H1 (cell line): ENCODE measurements around the gene CMIP. TPM values are rescaled to one million over a fixed set of nuclear protein-coding genes. Genes with fewer than 3 reads are reported as not detected.

Experiments
- BCL11A ChIP-seq, 2 experiments: IDR thresholded peaks; one replicate each; pipeline ENCODE4 v1.6.1; 2011; ENCODE audit warnings: low read depth in 2 of 2, low read length in 2 of 2, mild to moderate bottlenecking in 2 of 2
- BRCA1 ChIP-seq: IDR thresholded peaks from 2 replicates; pipeline ENCODE4 v1.6.1; 2012; ENCODE audit warnings: low read depth, low read length, improper control_type of control experiment
- CBX5 ChIP-seq: fragments of 300-800, 300-1000 bp; sonication (generic); IDR thresholded peaks from 2 replicates; pipeline ENCODE4 v1.7.1; 2016; ENCODE audit warnings: antibody characterized with exemption, low read length, low read depth
- CBX8 ChIP-seq: fragments of 300-800, 300-1000 bp; sonication (generic); IDR thresholded peaks from 2 replicates; pipeline ENCODE4 v1.7.1; 2016; ENCODE audit warnings: low read depth, low read length, borderline replicate concordance
- KDM5A ChIP-seq: fragments of 200-600 bp; IDR thresholded peaks from 2 replicates; pipeline ENCODE4 v1.7.1; 2012; ENCODE audit warnings: mild to moderate bottlenecking, low read length, inconsistent platforms, mixed read lengths
- NANOG ChIP-seq: IDR thresholded peaks from 2 replicates; pipeline ENCODE4 v1.6.1; 2011; ENCODE audit warnings: low read length, low read depth, mild to moderate bottlenecking, inconsistent platforms; ENCODE audit not compliant: insufficient read depth, poor library complexity, severe bottlenecking
- RNF2 ChIP-seq: fragments of 200-900, 300-1000 bp; sonication (generic); IDR thresholded peaks from 2 replicates; pipeline ENCODE4 v1.7.1; 2016; ENCODE audit warnings: borderline replicate concordance, low read depth, mild to moderate bottlenecking, antibody characterized with exemption, low read length; ENCODE audit not compliant: poor library complexity, severe bottlenecking; ENCODE audit errors: missing control alignments
- SAP30 ChIP-seq: fragments of 300-600 bp; sonication (generic); IDR thresholded peaks from 2 replicates; pipeline ENCODE4 v1.7.1; 2012; ENCODE audit warnings: low read length, moderate library complexity, mild to moderate bottlenecking, inconsistent platforms; ENCODE audit not compliant: insufficient read depth, insufficient replicate concordance
- SUZ12 ChIP-seq: fragments of 200-600 bp; sonication (generic); IDR thresholded peaks from 2 replicates; pipeline ENCODE4 v1.6.1; 2012; ENCODE audit warnings: mild to moderate bottlenecking, inconsistent platforms, low read length, moderate library complexity, mixed read lengths
- polyA plus RNA-seq, 7 experiments: library from polyadenylated mRNA; depleted of rRNA in 3 of 7; stranded (reverse) in 5 of 7; unstranded in 2 of 7; fragments of >200 nt in 5 of 7; fragments of 200-250 nt in 2 of 7; gene quantifications; 1 replicate in 5 of 7; 2 replicates in 1 of 7; 4 replicates in 1 of 7; pipeline versions ENCODE4 v1.2.1 to v1.2.3, GENCODE V29; 2011 to 2013; ENCODE audit warnings: missing spikeins in 2 of 7, mixed read lengths in 2 of 7
- total RNA-seq: library from RNA; stranded (reverse); fragmentation: NEBNext Ultra II Directional; extraction: Animal tissue kit (Norgen Biotek cat#: 25700); gene quantifications from 2 replicates; pipeline ENCODE4 v1.2.1, GENCODE V29; 2021
- TF ChIP-seq, protein P1 (sequence below): fragments of 300-600 bp; sonication (generic); IDR thresholded peaks from 2 replicates; pipeline ENCODE4 v1.7.1; 2012; ENCODE audit warnings: low read length, moderate library complexity, mild to moderate bottlenecking, inconsistent platforms; ENCODE audit not compliant: insufficient replicate concordance

The CMIP gene
- total and polyA plus RNA-seq, 2 of the 8 experiments (the other 6 are each of a cell fraction or from before 2014, with no cell fraction given): 7.9 to 53.2 TPM

DNA sequence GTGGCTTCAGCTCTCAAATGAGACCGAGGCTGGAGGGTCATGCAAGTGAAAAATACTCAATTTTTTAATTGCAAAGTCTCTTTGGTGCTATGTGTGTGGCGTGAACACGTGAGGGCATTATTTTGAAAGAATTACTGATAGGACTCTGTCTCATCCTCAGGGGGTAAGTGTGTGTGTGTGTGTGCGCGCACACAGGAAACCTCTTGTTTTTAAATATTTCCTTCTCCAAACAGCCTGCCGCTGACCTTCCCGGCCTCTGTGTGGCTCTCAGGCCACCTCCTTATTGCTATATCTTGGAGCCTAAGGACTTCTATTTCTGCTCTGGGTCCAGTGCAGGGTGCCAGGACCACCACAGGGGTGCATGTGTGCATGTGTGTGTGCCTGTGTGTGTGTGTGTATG, 99.7 kb downstream of the CMIP start (continued):
- TF ChIP-seq, protein P1, sequence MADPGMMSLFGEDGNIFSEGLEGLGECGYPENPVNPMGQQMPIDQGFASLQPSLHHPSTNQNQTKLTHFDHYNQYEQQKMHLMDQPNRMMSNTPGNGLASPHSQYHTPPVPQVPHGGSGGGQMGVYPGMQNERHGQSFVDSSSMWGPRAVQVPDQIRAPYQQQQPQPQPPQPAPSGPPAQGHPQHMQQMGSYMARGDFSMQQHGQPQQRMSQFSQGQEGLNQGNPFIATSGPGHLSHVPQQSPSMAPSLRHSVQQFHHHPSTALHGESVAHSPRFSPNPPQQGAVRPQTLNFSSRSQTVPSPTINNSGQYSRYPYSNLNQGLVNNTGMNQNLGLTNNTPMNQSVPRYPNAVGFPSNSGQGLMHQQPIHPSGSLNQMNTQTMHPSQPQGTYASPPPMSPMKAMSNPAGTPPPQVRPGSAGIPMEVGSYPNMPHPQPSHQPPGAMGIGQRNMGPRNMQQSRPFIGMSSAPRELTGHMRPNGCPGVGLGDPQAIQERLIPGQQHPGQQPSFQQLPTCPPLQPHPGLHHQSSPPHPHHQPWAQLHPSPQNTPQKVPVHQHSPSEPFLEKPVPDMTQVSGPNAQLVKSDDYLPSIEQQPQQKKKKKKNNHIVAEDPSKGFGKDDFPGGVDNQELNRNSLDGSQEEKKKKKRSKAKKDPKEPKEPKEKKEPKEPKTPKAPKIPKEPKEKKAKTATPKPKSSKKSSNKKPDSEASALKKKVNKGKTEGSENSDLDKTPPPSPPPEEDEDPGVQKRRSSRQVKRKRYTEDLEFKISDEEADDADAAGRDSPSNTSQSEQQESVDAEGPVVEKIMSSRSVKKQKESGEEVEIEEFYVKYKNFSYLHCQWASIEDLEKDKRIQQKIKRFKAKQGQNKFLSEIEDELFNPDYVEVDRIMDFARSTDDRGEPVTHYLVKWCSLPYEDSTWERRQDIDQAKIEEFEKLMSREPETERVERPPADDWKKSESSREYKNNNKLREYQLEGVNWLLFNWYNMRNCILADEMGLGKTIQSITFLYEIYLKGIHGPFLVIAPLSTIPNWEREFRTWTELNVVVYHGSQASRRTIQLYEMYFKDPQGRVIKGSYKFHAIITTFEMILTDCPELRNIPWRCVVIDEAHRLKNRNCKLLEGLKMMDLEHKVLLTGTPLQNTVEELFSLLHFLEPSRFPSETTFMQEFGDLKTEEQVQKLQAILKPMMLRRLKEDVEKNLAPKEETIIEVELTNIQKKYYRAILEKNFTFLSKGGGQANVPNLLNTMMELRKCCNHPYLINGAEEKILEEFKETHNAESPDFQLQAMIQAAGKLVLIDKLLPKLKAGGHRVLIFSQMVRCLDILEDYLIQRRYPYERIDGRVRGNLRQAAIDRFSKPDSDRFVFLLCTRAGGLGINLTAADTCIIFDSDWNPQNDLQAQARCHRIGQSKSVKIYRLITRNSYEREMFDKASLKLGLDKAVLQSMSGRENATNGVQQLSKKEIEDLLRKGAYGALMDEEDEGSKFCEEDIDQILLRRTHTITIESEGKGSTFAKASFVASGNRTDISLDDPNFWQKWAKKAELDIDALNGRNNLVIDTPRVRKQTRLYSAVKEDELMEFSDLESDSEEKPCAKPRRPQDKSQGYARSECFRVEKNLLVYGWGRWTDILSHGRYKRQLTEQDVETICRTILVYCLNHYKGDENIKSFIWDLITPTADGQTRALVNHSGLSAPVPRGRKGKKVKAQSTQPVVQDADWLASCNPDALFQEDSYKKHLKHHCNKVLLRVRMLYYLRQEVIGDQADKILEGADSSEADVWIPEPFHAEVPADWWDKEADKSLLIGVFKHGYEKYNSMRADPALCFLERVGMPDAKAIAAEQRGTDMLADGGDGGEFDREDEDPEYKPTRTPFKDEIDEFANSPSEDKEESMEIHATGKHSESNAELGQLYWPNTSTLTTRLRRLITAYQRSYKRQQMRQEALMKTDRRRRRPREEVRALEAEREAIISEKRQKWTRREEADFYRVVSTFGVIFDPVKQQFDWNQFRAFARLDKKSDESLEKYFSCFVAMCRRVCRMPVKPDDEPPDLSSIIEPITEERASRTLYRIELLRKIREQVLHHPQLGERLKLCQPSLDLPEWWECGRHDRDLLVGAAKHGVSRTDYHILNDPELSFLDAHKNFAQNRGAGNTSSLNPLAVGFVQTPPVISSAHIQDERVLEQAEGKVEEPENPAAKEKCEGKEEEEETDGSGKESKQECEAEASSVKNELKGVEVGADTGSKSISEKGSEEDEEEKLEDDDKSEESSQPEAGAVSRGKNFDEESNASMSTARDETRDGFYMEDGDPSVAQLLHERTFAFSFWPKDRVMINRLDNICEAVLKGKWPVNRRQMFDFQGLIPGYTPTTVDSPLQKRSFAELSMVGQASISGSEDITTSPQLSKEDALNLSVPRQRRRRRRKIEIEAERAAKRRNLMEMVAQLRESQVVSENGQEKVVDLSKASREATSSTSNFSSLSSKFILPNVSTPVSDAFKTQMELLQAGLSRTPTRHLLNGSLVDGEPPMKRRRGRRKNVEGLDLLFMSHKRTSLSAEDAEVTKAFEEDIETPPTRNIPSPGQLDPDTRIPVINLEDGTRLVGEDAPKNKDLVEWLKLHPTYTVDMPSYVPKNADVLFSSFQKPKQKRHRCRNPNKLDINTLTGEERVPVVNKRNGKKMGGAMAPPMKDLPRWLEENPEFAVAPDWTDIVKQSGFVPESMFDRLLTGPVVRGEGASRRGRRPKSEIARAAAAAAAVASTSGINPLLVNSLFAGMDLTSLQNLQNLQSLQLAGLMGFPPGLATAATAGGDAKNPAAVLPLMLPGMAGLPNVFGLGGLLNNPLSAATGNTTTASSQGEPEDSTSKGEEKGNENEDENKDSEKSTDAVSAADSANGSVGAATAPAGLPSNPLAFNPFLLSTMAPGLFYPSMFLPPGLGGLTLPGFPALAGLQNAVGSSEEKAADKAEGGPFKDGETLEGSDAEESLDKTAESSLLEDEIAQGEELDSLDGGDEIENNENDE: no peak
- TF ChIP-seq CBX5: no peak
- TF ChIP-seq CBX8: no peak
- no peak for TF ChIP-seq SAP30
- no peak for TF ChIP-seq NANOG
- no peak for TF ChIP-seq BRCA1
- no peak for TF ChIP-seq RNF2
- no peak for TF ChIP-seq BCL11A (IDR thresholded peaks at IDR 0.05; ENCODE audit: low read depth in 2 of 2, low read length in 2 of 2)
- no peak for TF ChIP-seq KDM5A
- no peak for TF ChIP-seq SUZ12
- TF ChIP-seq, all 59 proteins: peak for 0
